Calu3 (cell line): ENCODE data around the gene SLC7A6. TPM values are rescaled to one million over a fixed set of nuclear protein-coding genes. Genes with fewer than 3 reads are reported as not detected.

ENCODE experiments used
- BruUV-seq: library from RNA; stranded (reverse); fragments of 400-500 nt; replicated peaks from 2 replicates; lab custom pipeline; 2021; lab: Mats Ljungman, UMichigan
- CTCF ChIA-PET: fragments of 300-600 bp; sonication (Branson Sonifier 250); formaldehyde crosslinking; loops from one replicate; lab custom pipeline; 2022; ENCODE audit warnings: antibody characterized with exemption; lab: Charles Lee
- DNase-seq: peaks from one replicate; pipeline ENCODE4 v3.0.0; 2022
- H3K27ac Mint-ChIP-seq: one replicate; pipeline ENCODE4 v1.8.0; 2022; ENCODE audit warnings: mixed read lengths; ENCODE audit not compliant: unreplicated experiment
- H3K27me3 Mint-ChIP-seq: one replicate; pipeline ENCODE4 v1.8.0; 2022; ENCODE audit warnings: mixed read lengths; ENCODE audit not compliant: unreplicated experiment
- H3K36me3 Mint-ChIP-seq: one replicate; pipeline ENCODE4 v1.8.0; 2022; ENCODE audit warnings: mild to moderate bottlenecking, moderate library complexity, mixed read lengths; ENCODE audit not compliant: insufficient read depth, unreplicated experiment
- H3K4me1 Mint-ChIP-seq: one replicate; pipeline ENCODE4 v1.8.0; 2022; ENCODE audit warnings: mild to moderate bottlenecking, low read depth, mixed read lengths; ENCODE audit not compliant: unreplicated experiment
- H3K4me3 Mint-ChIP-seq: one replicate; pipeline ENCODE4 v1.8.0; 2022; ENCODE audit warnings: mild to moderate bottlenecking, low read depth, moderate library complexity, mixed read lengths; ENCODE audit not compliant: unreplicated experiment
- H3K9me3 Mint-ChIP-seq: one replicate; pipeline ENCODE4 v1.8.0; 2022; ENCODE audit warnings: low read depth, mixed read lengths; ENCODE audit not compliant: unreplicated experiment
- CTCF ChIP-seq: fragments of 200-600 bp; IDR thresholded peaks from one replicate; pipeline ENCODE4 v1.8.0; 2022; ENCODE audit warnings: antibody characterized with exemption; ENCODE audit not compliant: unreplicated experiment
- intact Hi-C: fragments of 100-400 bp; cut with micrococcal nuclease; formaldehyde crosslinking; loops from one replicate; pipeline ENCODE4 v1.10.0; 2022; ENCODE audit not compliant: unreplicated experiment
- total RNA-seq: library from RNA; stranded (reverse); gene quantifications from 2 replicates; pipeline ENCODE4 v1.2.3, GENCODE V29; 2022

SLC7A6 gene
- total RNA-seq, 1 experiment from 2014 or later, result 45.4 TPM

DNA sequence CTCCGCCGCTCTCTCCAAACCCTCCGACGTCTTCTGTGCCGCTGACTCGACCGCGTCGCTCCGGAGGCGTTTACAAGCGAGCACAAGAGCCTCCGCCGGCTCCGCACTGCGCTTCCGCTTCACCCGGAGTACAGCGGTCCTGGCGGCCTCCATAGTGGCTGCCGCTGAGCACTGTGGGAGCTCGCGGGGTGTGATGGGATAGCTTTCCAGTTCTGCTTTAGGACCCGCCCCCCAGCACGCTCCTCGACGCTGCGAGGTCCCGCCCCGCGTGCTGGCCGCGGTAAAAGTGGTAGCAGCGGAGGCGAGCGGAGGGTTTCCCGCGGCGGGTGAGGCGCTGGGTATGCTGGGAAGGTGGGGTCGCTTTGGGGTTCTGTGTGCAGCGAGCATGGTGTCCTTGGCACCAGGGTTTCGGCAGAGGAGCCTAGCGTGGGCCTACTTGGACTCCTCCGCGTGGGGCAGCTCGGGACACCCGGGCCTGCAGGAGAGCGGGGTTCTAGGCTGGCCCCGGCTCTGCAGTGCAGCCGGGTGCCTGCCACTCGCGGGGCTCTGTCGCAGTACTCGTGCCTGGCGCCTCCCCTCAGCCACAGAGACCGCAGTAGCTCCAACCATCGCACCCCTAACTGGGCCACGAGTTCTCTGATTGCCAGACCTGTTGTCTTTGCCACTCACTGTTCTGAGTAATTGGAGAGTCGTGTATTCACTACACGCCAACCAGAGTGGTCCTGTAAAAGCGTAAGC, 46.6 kb downstream of the SLC7A6 start, which contains the start of the genes PRMT7 and SLC7A6OS:
Gene PRMT7, plus strand, starts transcription at position 246 of the 738 bp plus-strand sequence. CDS start 4,961 bp downstream, outside the sequence.
Gene SLC7A6OS, minus strand, starts transcription at position 173 of the 738 bp plus-strand sequence. Its CDS starts 20 bp downstream, at position 153.
- intact Hi-C loops, result loop anchor here (5.0 kb wide), 1 partner anchor 44 kb away; no protein-coding TSS in a partner anchor
- Mint-ChIP-seq H3K4me3 (peak within 1 kb of the TSS; percentile 99), H3K27ac (peak within 1 kb of the TSS; percentile 88), H3K36me3 (peaks cover 34% of the 10 kb centered on the region), H3K27me3 (no peaks in the 10 kb centered on the region), H3K9me3 (no peaks in the 10 kb centered on the region), H3K4me1 (peaks cover 12% of the 10 kb centered on the region)
- TSS peak; percentile 10 for BruUV-seq
- TF ChIP-seq CTCF, result no peak
- DNase-seq, result peak; percentile 94
- CTCF ChIA-PET, result interaction anchor here (0.5 to 1.8 kb wide), 9 partner anchors 30 to 862 kb away, joined by 3 to 13 read pairs (median 4); partner anchors contain the start of gene SLC7A6

- Mint-ChIP-seq H3K9me3 (no peaks in the 10 kb centered on the region), H3K36me3 (peaks cover 36% of the 10 kb centered on the region), H3K27me3 (no peaks in the 10 kb centered on the region), H3K4me3 (no peak overlapping the region), H3K4me1 (peaks cover 12% of the 10 kb centered on the region), H3K27ac (no peak overlapping the region)
- DNase-seq, result no peak
- TF ChIP-seq CTCF, result no peak
- CTCF ChIA-PET, result no interaction called here
- intact Hi-C loops, result loop anchor here (5.0 kb wide), 1 partner anchor 46 kb away; no protein-coding TSS in a partner anchor
- no TSS peak for BruUV-seq
Measured at GRCh38 chr16:68313116-68313515, 48.8 kb downstream of the SLC7A6 start.

- CTCF ChIA-PET, result interaction anchor here (0.6 to 0.7 kb wide), 3 partner anchors 16 to 496 kb away, joined by 3 to 4 read pairs (median 4); no protein-coding TSS in a partner anchor
- no peaks in the 10 kb centered on the region for H3K9me3 Mint-ChIP-seq
- H3K4me1 Mint-ChIP-seq, result no peaks in the 10 kb centered on the region
- intact Hi-C loops, result no loop called here
- H3K27me3 Mint-ChIP-seq, result no peaks in the 10 kb centered on the region
- no TSS peak for BruUV-seq
- peaks cover 19% of the 10 kb centered on the region for H3K36me3 Mint-ChIP-seq
- no peak for TF ChIP-seq CTCF
- H3K4me3 Mint-ChIP-seq, result no peak overlapping the region
- no peak overlapping the region for H3K27ac Mint-ChIP-seq
- DNase-seq, result no peak
Measured at GRCh38 chr16:68319185-68319908, 55.0 kb downstream of the SLC7A6 start.

GRCh38 chr16:68324336-68324735, 60.0 kb downstream of the SLC7A6 start:
- BruUV-seq, result no TSS peak
- no peak for DNase-seq
- Mint-ChIP-seq H3K4me1 (no peaks in the 10 kb centered on the region), H3K4me3 (no peak overlapping the region), H3K9me3 (no peaks in the 10 kb centered on the region), H3K36me3 (peaks cover 13% of the 10 kb centered on the region), H3K27ac (no peak overlapping the region), H3K27me3 (no peaks in the 10 kb centered on the region)
- no peak for TF ChIP-seq CTCF
- intact Hi-C loops, result no loop called here
- CTCF ChIA-PET, result no interaction called here
